Endometrial microvascular endothelial cells (primary cell): Measurements from ENCODE around the gene FNDC4. TPM values are rescaled to one million over a fixed set of nuclear protein-coding genes. Genes with fewer than 3 reads are reported as not detected.

Experiments used
- total RNA-seq: library from RNA; depleted of rRNA; stranded (reverse); fragments of >200 nt; gene quantifications from one replicate; pipeline ENCODE4 v1.2.3, GENCODE V29; 2015; ENCODE audit errors: inconsistent ontology term

FNDC4 gene
- total RNA-seq, 1 donor from 2014 or later, result 24.8 TPM

Other genes with a start within 250 kb of the FNDC4 start
- gene SLC30A3, start 232.2 kb downstream of the FNDC4 start, total RNA-seq, result 8.2 TPM
- not detected for gene DNAJC5G, start 219.8 kb downstream of the FNDC4 start, total RNA-seq
- gene TRIM54, start 212.8 kb downstream of the FNDC4 start, total RNA-seq, result 0.56 TPM
- not detected for gene UCN, start 186.8 kb downstream of the FNDC4 start, total RNA-seq
- gene MPV17, start 172.1 kb downstream of the FNDC4 start, total RNA-seq, result 115 TPM
- gene GTF3C2, start 138.4 kb downstream of the FNDC4 start, total RNA-seq, result 43.2 TPM
- 63.6 TPM for gene EIF2B4, start 124.9 kb downstream of the FNDC4 start, total RNA-seq
- gene SNX17, start 124.6 kb downstream of the FNDC4 start, total RNA-seq, result 163 TPM
- gene ZNF513, start 114.5 kb downstream of the FNDC4 start, total RNA-seq, result 4.4 TPM
- 156 TPM for gene PPM1G, start 85.6 kb downstream of the FNDC4 start, total RNA-seq
- 111 TPM for gene NRBP1, start 66.6 kb downstream of the FNDC4 start, total RNA-seq
- not detected for gene KRTCAP3, start 52.8 kb downstream of the FNDC4 start, total RNA-seq
- 26.6 TPM for gene IFT172, start 5.5 kb downstream of the FNDC4 start, total RNA-seq
- 2.6 TPM for gene GCKR, start 1.6 kb upstream of the FNDC4 start, total RNA-seq
- gene ZNF512, start 87.8 kb upstream of the FNDC4 start, total RNA-seq, result 70.3 TPM
- gene CCDC121, start 133.8 kb upstream of the FNDC4 start, total RNA-seq, result 1.4 TPM
- gene GPN1, start 133.8 kb upstream of the FNDC4 start, total RNA-seq, result 43.9 TPM
- gene SUPT7L, start 168.4 kb upstream of the FNDC4 start, total RNA-seq, result 18.0 TPM
- gene SLC4A1AP, start 168.7 kb upstream of the FNDC4 start, total RNA-seq, result 30.3 TPM